T47D (cell line): ENCODE results near the gene SH3RF1.

Experiments
- DNase-seq, 2 experiments: peaks; one replicate each; pipeline versions ENCODE4 v3.0.0 to v3.0.0-alpha.2; 2011 to 2012; ENCODE audit warnings: low read depth in 1 of 2, low spot score in 1 of 2
- JUND ChIP-seq: IDR thresholded peaks from 2 replicates; pipeline ENCODE4 v1.6.1; 2012; ENCODE audit warnings: low read depth
- in situ Hi-C: cut with HindIII; loops from 2 replicates; pipeline ENCODE4 v1.10.0; 2016; ENCODE audit warnings: low sequenced_read_pairs, low pct_unique_long_range_greater_than_20kb

SH3RF1 gene

DNA sequence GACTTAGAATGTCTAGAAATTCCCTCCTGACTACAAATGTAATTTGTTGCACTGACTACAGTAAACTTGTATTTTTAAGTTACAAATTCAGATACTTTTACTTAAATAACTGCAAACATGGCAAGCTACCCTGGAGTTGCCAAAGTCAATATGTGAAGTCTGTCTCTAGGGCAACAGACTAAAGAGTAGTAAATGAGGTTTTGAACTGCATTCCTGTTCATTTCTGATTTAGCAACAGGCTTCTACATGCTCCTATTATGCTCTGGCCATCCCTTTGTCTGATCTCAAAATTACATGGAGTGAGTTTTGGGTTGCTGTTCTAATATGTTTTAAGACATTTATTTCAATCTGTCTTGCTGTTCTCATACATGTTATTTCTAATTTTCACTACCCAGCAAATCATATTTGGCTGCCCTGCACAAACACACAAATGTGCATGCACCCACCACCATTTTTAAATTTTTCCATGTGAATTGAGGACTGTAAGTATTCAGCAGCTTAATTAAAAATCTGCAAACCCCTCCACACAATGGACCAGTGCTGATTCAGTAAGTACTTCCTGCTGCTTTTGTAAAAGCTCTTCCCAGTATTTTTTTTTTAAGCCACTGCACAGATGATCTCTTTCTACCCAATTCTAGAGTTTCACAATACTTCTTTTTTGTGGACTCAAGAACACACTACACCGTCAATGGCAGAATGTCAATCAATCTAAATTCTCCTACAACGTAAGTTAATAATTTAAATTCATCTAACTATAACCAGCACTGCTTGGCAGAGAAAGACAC lies 26.7 kb downstream of the SH3RF1 start:
- peak; percentile 10 to 54 for DNase-seq
- in situ Hi-C loops = no loop called here

DNA sequence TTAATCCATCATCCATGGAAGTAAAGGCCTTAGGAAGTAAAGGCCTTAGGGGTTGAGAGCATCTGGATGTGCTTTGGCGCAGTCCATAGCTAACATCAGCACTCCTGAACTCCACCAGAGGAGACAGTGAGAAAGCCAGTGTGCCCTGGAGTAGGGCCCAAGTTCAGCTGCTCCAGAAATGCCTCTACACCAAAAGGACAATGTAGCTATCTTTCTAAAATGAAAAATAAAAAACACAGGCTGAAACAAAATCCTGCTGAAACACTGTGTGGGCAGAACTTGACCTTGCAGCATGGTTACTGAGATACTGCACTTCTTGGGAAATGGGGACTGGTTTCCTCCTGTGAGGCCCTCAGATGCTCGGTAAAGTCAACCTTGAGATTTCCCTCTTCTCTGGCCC lies 29.3 kb downstream of the SH3RF1 start:
- no peak for DNase-seq
- no peak for TF ChIP-seq JUND
- in situ Hi-C loops = no loop called here

More for the DNA sequence above, 26.7 kb downstream of the SH3RF1 start:
- no peak for TF ChIP-seq JUND

DNA sequence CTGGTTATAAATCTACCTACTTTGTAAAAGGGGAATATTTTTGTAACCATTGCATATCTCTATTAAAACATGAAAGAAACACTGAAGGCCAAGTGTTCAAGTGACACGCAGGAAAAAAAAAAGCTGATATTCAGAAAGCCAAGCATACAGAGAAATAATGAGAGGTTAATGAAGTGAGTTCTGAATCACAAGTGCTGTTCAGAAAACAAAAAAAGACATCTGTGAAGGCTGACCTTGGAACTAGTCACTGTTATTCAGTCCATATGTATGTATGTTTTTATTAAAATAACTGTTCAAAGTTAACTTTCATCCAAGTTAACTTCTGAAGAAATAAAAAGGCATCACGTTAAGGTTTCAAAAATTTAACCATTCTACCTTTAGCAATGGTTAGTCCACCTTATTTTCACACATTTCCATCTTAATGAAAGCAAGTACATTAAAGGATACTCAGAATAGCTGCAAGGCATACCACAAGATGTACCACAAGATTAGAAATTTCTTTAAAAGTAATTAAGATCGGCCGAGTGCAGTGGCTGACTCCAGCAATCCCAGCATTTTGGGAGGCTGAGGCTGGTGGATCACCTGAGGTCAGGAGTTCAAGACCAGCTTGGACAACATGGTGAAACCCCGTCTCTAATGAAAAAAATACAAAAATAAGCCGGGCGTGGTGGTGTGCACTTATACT lies 31.4 kb downstream of the SH3RF1 start:
- TF ChIP-seq JUND = no peak
- in situ Hi-C loops = no loop called here
- peak in 1 of 2 experiments; percentile 44 for DNase-seq

DNA sequence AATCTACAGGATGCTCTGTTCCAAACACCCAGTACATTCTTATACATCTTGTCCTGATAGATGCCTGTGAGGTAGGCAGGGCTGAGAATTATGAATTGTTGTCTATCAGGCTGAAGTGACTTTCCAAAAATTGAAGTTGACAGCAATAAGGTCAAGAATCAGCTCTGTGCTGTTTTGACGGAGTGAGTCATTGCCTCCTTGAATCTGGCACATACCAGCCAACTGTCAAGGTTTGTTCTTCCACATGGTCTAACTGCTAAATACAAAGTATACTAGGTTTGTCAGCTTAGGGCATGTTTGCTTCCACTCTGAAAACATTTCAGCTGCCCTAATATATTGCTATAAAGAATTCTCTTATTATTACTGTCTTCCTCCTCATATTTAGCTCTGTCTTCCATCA lies 32.3 kb downstream of the SH3RF1 start:
- in situ Hi-C loops = no loop called here
- peak in 1 of 2 experiments; percentile 19 for DNase-seq
- no peak for TF ChIP-seq JUND

DNA sequence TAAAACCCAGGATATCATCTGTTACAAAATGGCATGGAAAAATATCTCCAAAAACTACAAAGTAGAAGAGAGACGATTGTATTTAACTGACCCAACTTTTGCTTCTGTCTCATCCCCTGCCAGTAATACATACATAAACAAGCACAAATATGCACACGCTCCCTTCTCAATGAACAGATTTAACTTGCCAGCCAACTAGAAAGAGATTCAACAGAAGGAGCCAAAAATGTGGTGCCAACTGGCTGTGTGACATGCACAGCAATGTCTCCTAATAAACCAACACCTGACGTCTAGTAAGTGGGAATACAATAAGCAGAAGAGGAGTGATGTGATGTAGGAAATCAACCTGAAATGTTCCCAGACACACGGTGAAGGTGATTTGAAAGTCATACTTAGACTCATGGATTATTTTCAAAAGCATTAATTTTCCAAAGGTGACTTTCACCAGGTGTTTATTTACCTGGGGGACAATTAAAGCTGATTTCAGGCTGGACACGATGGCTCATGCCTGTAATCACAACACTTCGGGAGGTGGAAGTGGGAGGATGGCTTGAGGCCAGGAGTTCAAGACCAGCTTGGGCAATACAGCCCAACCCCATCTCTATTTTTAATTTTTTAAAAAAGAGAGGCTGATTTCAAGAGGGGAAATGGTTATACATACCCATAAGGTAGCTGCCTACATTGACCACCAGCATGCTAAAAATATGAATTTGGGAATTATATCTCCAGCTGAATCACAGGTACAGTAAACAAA lies 33.7 kb downstream of the SH3RF1 start:
- TF ChIP-seq JUND = no peak
- in situ Hi-C loops = no loop called here
- peak in 1 of 2 experiments; percentile 5 for DNase-seq

DNA sequence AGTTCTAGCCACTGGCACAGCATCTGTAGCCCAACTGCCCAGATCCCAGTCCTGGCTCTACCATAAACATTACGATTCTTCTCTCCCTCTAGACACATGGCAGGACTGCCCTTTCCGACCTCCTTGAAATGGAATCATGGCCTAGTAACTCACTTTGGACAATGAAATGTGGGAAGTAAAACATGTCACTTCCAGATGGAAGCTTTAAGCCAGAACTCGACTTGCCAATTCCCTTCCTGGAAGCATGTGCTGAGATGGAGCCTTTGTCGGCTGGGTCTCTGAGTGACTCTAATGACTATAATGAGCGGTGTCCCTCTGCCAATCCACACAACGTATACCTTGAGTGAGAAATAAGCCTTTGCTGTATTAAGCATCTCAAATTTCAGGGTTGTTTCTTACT lies 34.7 kb downstream of the SH3RF1 start:
- no peak for DNase-seq
- in situ Hi-C loops = no loop called here
- TF ChIP-seq JUND = no peak

DNA sequence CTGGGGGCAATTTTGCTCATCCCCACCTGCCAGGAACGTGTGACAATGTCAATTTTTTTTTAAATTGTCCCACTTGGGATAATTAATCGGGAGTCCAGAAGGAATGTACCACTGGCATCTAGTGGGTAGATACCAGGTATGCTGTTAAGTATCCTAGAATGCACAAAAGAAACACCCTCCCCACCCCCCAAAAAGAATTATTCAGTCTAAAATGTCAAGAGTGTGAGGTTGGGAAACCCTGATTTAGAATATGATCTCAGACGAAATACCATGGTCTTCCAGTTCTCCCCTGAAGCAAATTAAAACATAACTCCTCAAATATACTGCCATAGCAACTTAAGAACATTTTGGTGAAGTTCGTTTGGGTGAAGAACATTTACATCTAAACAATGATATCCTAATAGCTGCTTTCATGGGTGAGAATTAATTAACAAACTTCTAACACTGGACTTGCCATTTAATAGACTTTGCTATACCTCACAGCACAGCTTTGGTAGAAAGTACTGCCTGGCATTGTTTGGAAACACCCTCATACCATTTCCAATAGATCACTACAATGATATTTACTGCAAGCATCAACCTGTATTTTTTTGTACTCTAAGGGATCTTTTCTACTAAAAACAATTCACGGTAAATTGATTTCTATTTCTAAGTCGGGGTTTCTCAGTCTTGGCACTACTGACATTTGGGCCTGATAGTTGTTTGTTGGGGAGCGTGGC lies 36.5 kb downstream of the SH3RF1 start:
- in situ Hi-C loops = no loop called here
- no peak for TF ChIP-seq JUND
- DNase-seq = no peak

DNA sequence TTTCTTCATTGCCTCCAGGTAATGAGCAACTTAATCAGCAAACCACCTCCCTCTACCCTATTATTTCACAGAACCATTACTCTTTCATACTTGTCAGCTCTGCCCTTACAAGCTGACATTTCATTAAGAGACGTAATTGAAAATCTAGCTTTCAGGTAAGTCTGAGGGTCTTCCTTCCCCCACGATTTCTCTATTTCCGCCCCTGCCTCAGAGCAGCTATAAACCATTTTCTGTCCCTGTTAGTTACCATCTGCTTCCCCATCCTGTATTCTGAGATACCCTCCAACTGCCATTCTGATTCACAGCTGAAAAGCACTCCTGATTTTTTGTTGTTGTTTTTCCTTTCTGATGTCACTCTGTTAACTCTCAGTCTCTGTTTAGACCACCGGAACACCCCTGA lies 37.1 kb downstream of the SH3RF1 start:
- DNase-seq = no peak
- TF ChIP-seq JUND = no peak

DNA sequence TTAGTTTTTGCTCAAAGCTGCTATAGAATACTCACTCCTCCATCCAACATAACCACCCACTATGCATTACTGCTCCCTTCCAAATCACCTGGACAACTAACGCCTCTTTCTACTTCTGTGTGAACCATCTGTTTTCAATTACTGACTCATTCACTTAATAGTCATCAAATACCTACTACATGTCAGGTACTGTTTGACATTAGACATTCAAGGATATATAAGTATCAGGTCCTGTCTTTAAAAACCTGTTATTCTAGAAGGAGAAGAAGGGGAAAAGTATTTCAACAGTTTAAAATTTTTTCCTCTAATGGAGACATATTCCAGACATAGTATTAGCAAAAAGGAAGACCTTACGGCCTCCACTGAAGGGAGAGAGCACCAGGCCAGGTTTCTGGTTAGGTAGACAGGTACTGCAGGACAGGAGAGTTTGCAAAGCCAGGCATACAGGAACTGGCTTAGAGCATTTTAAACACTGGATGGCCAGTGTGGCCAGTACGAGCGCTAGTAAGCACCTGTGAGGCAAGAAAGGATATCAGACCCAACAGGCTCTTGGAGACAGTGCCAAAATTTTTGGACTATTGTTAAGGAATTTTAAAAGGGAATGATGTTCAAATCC lies 39.0 kb downstream of the SH3RF1 start:
- no peak for TF ChIP-seq JUND
- in situ Hi-C loops = no loop called here

More for the DNA sequence above, 37.1 kb downstream of the SH3RF1 start:
- in situ Hi-C loops = no loop called here

DNA sequence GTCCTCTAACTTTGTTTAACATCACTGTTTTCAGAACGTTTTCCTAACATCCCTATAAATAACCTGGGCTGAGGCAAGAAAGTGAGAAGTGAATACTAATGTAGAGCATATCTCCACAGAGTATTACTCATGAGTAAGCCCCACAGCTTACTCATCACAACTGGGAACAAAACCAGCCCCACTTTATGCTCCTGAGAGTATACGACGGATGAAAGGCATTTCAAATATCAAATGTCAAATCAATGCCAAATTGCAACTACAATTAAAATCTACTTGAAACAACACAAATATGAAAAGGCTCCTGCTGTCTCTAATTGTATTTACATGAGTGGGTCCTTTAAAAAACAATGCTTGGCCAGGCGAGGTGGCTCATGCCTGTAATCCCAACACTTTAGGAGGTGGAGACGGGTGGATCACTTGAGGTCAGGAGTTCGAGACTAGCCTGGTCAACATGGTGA lies 41.2 kb downstream of the SH3RF1 start:
- in situ Hi-C loops = no loop called here
- no peak for DNase-seq
- no peak for TF ChIP-seq JUND

More for the DNA sequence above, 39.0 kb downstream of the SH3RF1 start:
- DNase-seq = no peak

DNA sequence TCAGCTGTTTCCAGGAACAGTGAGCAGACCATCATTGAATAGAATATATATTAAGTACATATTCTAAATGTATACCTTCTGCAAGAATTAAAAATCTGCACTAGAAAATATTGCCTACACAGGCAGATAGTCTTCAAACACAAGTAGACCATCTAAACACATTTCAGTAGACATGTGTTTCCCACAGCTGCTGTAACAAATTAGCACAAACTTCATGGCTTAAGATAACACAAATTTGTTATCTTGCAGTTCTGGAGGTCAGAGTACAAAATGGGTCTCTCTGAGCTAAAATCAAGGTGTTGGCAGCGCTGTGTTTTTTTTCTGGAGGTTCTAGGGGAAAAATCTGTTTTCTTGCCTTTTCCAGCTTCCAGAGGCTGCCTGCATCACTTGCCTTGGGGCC lies 42.7 kb downstream of the SH3RF1 start:
- TF ChIP-seq JUND = no peak
- in situ Hi-C loops = no loop called here
- DNase-seq = no peak

DNA sequence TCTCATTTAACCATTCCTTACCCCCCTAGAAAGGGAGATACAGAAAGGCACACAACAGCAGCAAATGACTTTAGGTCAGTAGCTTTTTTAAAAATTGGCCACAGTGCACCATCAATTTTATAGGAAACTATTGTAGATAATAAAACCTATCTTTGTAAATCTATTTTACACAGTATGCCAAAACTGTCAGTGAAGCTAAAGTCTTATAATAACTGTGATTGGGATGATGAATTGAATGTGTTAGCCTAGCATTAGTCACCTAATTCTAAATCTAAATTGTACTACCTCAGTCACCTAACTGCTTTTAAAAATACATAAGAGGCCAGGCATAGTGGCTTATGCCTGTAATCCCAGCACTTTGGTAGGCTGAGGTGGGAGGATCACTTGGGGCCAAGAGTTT lies 44.2 kb downstream of the SH3RF1 start:
- in situ Hi-C loops = no loop called here
- DNase-seq = no peak
- no peak for TF ChIP-seq JUND
